ENCODE measurements around the gene TUSC2. TPM values are rescaled to one million over a fixed set of nuclear protein-coding genes. Genes with fewer than 3 reads are reported as not detected.
A peak's percentile ranks its signal among the peaks of the same experiment; 100 is the strongest.

The TUSC2 gene
- total and polyA plus RNA-seq, 2 of the 13 experiments (the other 11 are each of a cell fraction or from before 2014, with no cell fraction given), result 36.7 to 39.1 TPM

DNA sequence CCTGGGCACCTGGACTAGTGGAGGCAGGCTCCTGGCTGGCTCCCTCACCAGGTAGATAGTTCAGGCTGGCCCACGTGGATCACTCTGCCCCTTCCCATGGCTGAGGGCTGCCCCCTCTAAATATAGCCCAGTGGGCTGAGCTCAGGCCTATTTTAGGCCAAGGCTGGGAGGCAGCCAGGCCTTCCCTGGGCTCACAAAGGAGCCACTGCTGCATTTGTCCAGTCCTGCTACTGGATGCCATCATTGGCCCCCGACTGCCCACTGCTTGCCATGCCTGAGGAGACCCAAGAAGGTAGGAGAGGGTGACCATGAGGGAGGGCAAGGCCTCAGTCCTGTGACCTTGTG is 49.2 kb downstream of the TUSC2 start, which contains the start of gene LSMEM2:
Gene LSMEM2, plus strand, starts transcription at position 208 of the 345 bp plus-strand sequence. Its CDS starts 27 bp downstream, at position 235.
- no peak for TF ChIP-seq HNF4G (IDR thresholded peaks at IDR 0.05; ENCODE audit: borderline replicate concordance, low read depth, low read length)
- TF ChIP-seq HNF4G (CRISPR knock-in tag; IDR thresholded peaks at IDR 0.05; ENCODE audit: borderline replicate concordance, low read depth), result no peak
- TF ChIP-seq AGO2 (optimal IDR thresholded peaks at IDR 0.05; ENCODE audit: low read depth, low read length), result peak; percentile 65
- no peak for TF ChIP-seq MEIS2 (CRISPR knock-in tag; IDR thresholded peaks at IDR 0.05)
- TF ChIP-seq NRL (CRISPR knock-in tag; IDR thresholded peaks at IDR 0.05; ENCODE audit: borderline replicate concordance), result 0 out of 2 replicates have a peak, but pooled peaks have one; percentile 33
- TF ChIP-seq POLR2G (IDR thresholded peaks at IDR 0.05; ENCODE audit: low read depth, low read length), result peak; percentile 44; the same call in 1 of the 2 replicates
- 0 out of 2 replicates have a peak, but pooled peaks have one; percentile 44 for TF ChIP-seq AKAP8 (CRISPR knock-in tag; IDR thresholded peaks at IDR 0.05)
- 0 out of 2 replicates have a peak, but pooled peaks have one; percentile 19 for TF ChIP-seq ZNF563 (CRISPR knock-in tag; IDR thresholded peaks at IDR 0.05)
- intact Hi-C loops (cut with micrococcal nuclease; ENCODE audit: unreplicated experiment) (no loop called here), in situ Hi-C loops (cut with HindIII; ENCODE audit: extremely low pct_ligation_motif_present, low pct_unique_long_range_greater_than_20kb) (loop anchor here (10.0 kb wide), 1 partner anchor 84 kb away; the partner anchor contains the start of gene GNAT1)
- POLR2A ChIA-PET, result interaction anchor here (0.9 to 6.2 kb wide), 9 partner anchors 9 to 46 kb away, joined by 3 to 28 read pairs (median 5); partner anchors contain the start of genes HYAL3, IFRD2 and NAA80
- WGBS (ENCODE audit: low lambda C conversion rate), result no CpG with 5 or more reads among the region's 2 CpGs
- Histone ChIP-seq H3K79me2 (ENCODE audit: insufficient read depth, low read length) (no peaks in the 10 kb centered on the region), H3K9ac (ENCODE audit: insufficient read depth, low read depth, low read length) (no peak within 1 kb of the TSS), H3K27me3 (ENCODE audit: control insufficient read depth in 1 of 2, insufficient read depth in 2 of 2, low read length in 2 of 2) (no peaks in the 10 kb centered on the region), H3K9me3 (ENCODE audit: low read length) (no peaks in the 10 kb centered on the region), H3K36me3 (replicated peaks in 1 of 2; ENCODE audit: control insufficient read depth in 1 of 2, insufficient read depth in 2 of 2, low read length in 2 of 2) (peaks cover 14 to 28% of the 10 kb centered on the region in 2 experiments), H3K4me1 (ENCODE audit: insufficient read depth, low read length) (peaks cover 37% of the 10 kb centered on the region), H4K20me1 (ENCODE audit: insufficient read depth, low read length) (no peaks in the 10 kb centered on the region; the same call in 1 of the 2 replicates), H3K27ac (ENCODE audit: extremely low read length, insufficient read depth, low read length) (no peak within 1 kb of the TSS), H2AFZ (ENCODE audit: low read length) (no peak within 1 kb of the TSS), H3K4me3 (replicated peaks in 1 of 3; ENCODE audit: insufficient read depth in 1 of 3, low read depth in 2 of 3, low read length in 3 of 3) (no peak within 1 kb of the TSS), H3K4me2 (ENCODE audit: low read depth, low read length) (no peak within 1 kb of the TSS)
- ATAC-seq (peak; percentile 9), DNase-seq (ENCODE audit: low spot score) (no peak), FAIRE-seq (no peak)
- CTCF ChIA-PET (ENCODE audit: low intra/inter-chr PET ratio, low total read pairs), result no interaction called here
- no TSS peak for BruUV-seq (replicated peaks)

Measured in HepG2 (cell line).